Body of pancreas (tissue), 4 donors: ENCODE data around the gene TMEFF2. TPM values are rescaled to one million over a fixed set of nuclear protein-coding genes. Genes with fewer than 3 reads are reported as not detected.

ENCODE experiments used
- ATAC-seq: fragments of 150-250 bp; one replicate; pipeline ENCODE4 v1.9.1; 2016
- DNase-seq, 4 donors: peaks; one replicate each; pipeline ENCODE4 v3.0.0-alpha.2; 2019
- H3K27ac ChIP-seq, 4 donors: fragments of 200-600 bp; sonication (generic); 1 replicate in 3 of 4; 2 replicates in 1 of 4; pipeline versions ENCODE4 v1.5.1 to v1.6.1; 2016 to 2019; ENCODE audit warnings: mild to moderate bottlenecking in 1 of 4, mixed read lengths in 1 of 4, moderate library complexity in 1 of 4
- H3K27me3 ChIP-seq, 2 donors: fragments of 200-600 bp; sonication (generic); one replicate each; pipeline ENCODE4 v1.6.0; 2016; ENCODE audit warnings: mild to moderate bottlenecking in 1 of 2
- H3K36me3 ChIP-seq, 2 donors: fragments of 200-600 bp; sonication (generic); replicated peaks in 1 of 2; 2 replicates each; pipeline ENCODE4 v1.5.1; 2016; ENCODE audit warnings: low read depth in 2 of 2; ENCODE audit not compliant: insufficient read depth in 1 of 2
- H3K4me1 ChIP-seq: fragments of 200-600 bp; sonication (generic); one replicate; pipeline ENCODE4 v1.6.0; 2016
- H3K4me3 ChIP-seq, 2 donors: fragments of 200-600 bp; sonication (generic); 1 replicate in 1 of 2; 2 replicates in 1 of 2; pipeline ENCODE4 v1.5.1; 2016 to 2019
- H3K9me3 ChIP-seq, 3 donors: fragments of 200-600 bp; sonication (generic); 1 replicate in 2 of 3; 2 replicates in 1 of 3; pipeline ENCODE4 v1.5.1; 2016
- CTCF ChIP-seq, 7 experiments: fragments of 450-650 bp in 4 of 7; fragments of 200-600 bp in 3 of 7; sonication (generic) in 3 of 7; IDR thresholded peaks; one replicate each; pipeline ENCODE4 v1.5.1; 2016 to 2019; ENCODE audit warnings: antibody characterized with exemption in 7 of 7
- POLR2A ChIP-seq, 3 donors: fragments of 450-650 bp; IDR thresholded peaks; one replicate each; pipeline ENCODE4 v1.6.1; 2016; ENCODE audit warnings: antibody characterized with exemption in 3 of 3, mild to moderate bottlenecking in 2 of 3
- WGBS, 2 donors: methylation state at CpG; one replicate each; pipeline ENCODE4 v1.1.5; 2017; 5-methylcytosine and 5-hydroxymethylcytosine counted together
- intact Hi-C: fragments of 100-400 bp; cut with DNase I; formaldehyde crosslinking; loops from one replicate; pipeline ENCODE4 v1.15.1; 2023
- total RNA-seq, 2 donors: library from RNA; depleted of rRNA; stranded (reverse); fragments of >200 nt; gene quantifications; one replicate each; pipeline ENCODE4 v1.1.0, GENCODE V29; 2016

TMEFF2 gene
- not detected for total RNA-seq

- WGBS, 2 donors: 2 to 3% methylated on average over 19 to 64 of the region's 64 CpGs
- Histone ChIP-seq H3K9me3 (no peaks in the 10 kb centered on the region), H3K4me3 (peak within 1 kb of the TSS in 1 of 2 donors; percentile 4), H3K27ac (no peak within 1 kb of the TSS), H3K36me3 (no peaks in the 10 kb centered on the region), H3K4me1 (peaks cover 29% of the 10 kb centered on the region), H3K27me3 (peaks cover 0 to 22% of the 10 kb centered on the region in 2 donors)
- TF ChIP-seq CTCF (IDR thresholded peaks at IDR 0.05) (no peak), POLR2A (IDR thresholded peaks at IDR 0.05) (no peak)
- peak; percentile 51 for ATAC-seq
- DNase-seq: peak; percentile 26 to 39 (median 33)
- intact Hi-C loops: no loop called here
These were observed at the start of gene TMEFF2 for GRCh38 chr2:192194866-192195547. TSS of gene TMEFF2 (minus strand) at chr2:192194933. CDS start at chr2:192194524, 409 bp downstream.

GRCh38 chr2:192243488-192243887 lies 48.8 kb upstream of the TMEFF2 start:
- H3K9me3 ChIP-seq: no peaks in the 10 kb centered on the region
- intact Hi-C loops: no loop called here
- H3K36me3 ChIP-seq: no peaks in the 10 kb centered on the region
- TF ChIP-seq POLR2A (IDR thresholded peaks at IDR 0.05) (no peak), CTCF (IDR thresholded peaks at IDR 0.05) (no peak)
- 56 to 60% methylated on average over 2 of the region's 2 CpGs for WGBS, 2 donors
- DNase-seq: no peak
- no peak for ATAC-seq
- no peaks in the 10 kb centered on the region for H3K4me1 ChIP-seq
- no peak overlapping the region for H3K27ac ChIP-seq
- H3K4me3 ChIP-seq: no peak overlapping the region
- no peaks in the 10 kb centered on the region for H3K27me3 ChIP-seq

GRCh38 chr2:192236136-192236535 lies 41.4 kb upstream of the TMEFF2 start:
- no peak for DNase-seq
- 58 to 63% methylated on average over 4 of the region's 4 CpGs for WGBS, 2 donors
- no peaks in the 10 kb centered on the region for H3K4me1 ChIP-seq
- TF ChIP-seq CTCF (IDR thresholded peaks at IDR 0.05) (no peak), POLR2A (IDR thresholded peaks at IDR 0.05) (no peak)
- no peak for ATAC-seq
- H3K27me3 ChIP-seq: no peaks in the 10 kb centered on the region
- H3K4me3 ChIP-seq: no peak overlapping the region
- no peaks in the 10 kb centered on the region for H3K9me3 ChIP-seq
- H3K27ac ChIP-seq: no peak overlapping the region
- no peaks in the 10 kb centered on the region for H3K36me3 ChIP-seq
- intact Hi-C loops: no loop called here

GRCh38 chr2:192230889-192231453 lies 36.2 kb upstream of the TMEFF2 start:
- Histone ChIP-seq H3K36me3 (no peaks in the 10 kb centered on the region), H3K9me3 (no peaks in the 10 kb centered on the region), H3K4me3 (no peak overlapping the region), H3K27ac (no peak overlapping the region), H3K4me1 (no peaks in the 10 kb centered on the region), H3K27me3 (no peaks in the 10 kb centered on the region)
- ATAC-seq (no peak), DNase-seq (no peak)
- WGBS, 2 donors: 51 to 61% methylated on average over 6 of the region's 6 CpGs
- TF ChIP-seq CTCF (IDR thresholded peaks at IDR 0.05): no peak
- no peak for TF ChIP-seq POLR2A (IDR thresholded peaks at IDR 0.05)
- intact Hi-C loops: no loop called here

- Histone ChIP-seq H3K4me1 (no peaks in the 10 kb centered on the region), H3K4me3 (no peak overlapping the region), H3K27me3 (no peaks in the 10 kb centered on the region), H3K27ac (no peak overlapping the region), H3K36me3 (no peaks in the 10 kb centered on the region), H3K9me3 (no peaks in the 10 kb centered on the region)
- TF ChIP-seq POLR2A (IDR thresholded peaks at IDR 0.05) (no peak), CTCF (IDR thresholded peaks at IDR 0.05) (no peak)
- no peak for DNase-seq
- ATAC-seq: no peak
- intact Hi-C loops: no loop called here
These were observed 34.0 kb upstream of the TMEFF2 start for GRCh38 chr2:192228685-192229084.
